Measurements from ENCODE around the gene LGSN. TPM values are rescaled to one million over a fixed set of nuclear protein-coding genes. Genes with fewer than 3 reads are reported as not detected.

LGSN gene
- total and polyA plus RNA-seq, 12 donors: 0.03 to 1.3 (median 0.11) TPM; not detected in 8

GRCh38 chr6:63259153-63259552, 60.6 kb downstream of the LGSN start:
- no peaks in the 10 kb centered on the region for H3K36me3 ChIP-seq (replicated peaks in 1 of 2)
- intact Hi-C loops (cut with DNase I): no loop called here
- no peak overlapping the region for H3K4me3 ChIP-seq
- no peaks in the 10 kb centered on the region for H3K27me3 ChIP-seq
- no peaks in the 10 kb centered on the region for H3K9me3 ChIP-seq (replicated peaks in 1 of 3)
- TF ChIP-seq CTCF (IDR thresholded peaks at IDR 0.05) (no peak), POLR2A (IDR thresholded peaks at IDR 0.05) (no peak)
- H3K4me1 ChIP-seq (replicated peaks in 1 of 2): no peaks in the 10 kb centered on the region
- DNase-seq: no peak
- no peak overlapping the region for H3K27ac ChIP-seq

DNA sequence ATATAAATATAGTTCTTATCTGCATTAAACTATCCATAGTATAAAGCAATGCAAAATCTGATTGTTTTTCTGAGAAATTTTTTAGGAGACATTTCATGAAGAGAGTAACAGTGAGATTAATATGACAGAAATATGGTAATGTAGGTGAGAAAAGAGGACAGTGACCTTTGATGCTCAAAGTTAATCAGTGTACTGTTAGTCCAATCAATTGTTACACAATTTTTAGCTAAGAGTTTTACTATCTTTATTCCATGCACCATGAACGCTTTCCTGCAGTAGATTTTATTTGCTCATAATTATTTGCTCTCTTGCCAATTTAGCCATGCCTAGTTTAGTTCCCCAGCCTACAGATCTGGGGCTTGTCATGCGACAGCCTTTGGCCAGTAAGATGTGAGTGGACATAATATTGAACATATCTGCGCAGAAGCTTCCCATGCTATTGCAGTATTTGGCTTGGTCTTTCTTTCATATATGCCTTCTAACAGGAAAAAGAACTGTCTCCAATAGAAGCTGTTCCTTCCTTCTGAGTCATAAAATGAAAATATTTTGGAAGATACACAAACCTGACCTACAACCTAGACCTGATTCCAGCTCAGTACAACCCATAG, 69.8 kb downstream of the LGSN start:
- DNase-seq: no peak

DNA sequence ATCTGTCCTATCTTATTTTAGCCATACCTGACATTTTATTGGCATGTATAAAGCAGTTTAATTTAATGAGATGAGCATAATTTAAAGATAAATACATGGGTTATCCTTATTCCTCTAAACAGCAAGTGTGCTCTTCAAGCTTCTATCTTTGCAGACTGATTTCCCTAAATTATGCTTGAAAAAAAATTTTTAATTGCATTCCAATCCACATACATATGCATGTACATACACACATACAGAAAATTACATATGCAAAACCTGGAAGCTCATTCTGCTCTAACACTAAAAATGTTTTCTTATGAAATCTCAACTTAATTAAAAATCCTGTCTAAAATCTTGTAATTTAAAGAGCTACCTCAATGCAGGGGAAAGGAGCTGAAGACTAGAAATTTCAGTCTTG, 73.2 kb downstream of the LGSN start:
- no peaks in the 10 kb centered on the region for H3K4me1 ChIP-seq (replicated peaks in 1 of 2)
- H3K9me3 ChIP-seq (replicated peaks in 1 of 3): no peaks in the 10 kb centered on the region
- no peaks in the 10 kb centered on the region for H3K36me3 ChIP-seq (replicated peaks in 1 of 2)
- H3K27me3 ChIP-seq: no peaks in the 10 kb centered on the region
- no peak for TF ChIP-seq CTCF (IDR thresholded peaks at IDR 0.05)
- no peak for TF ChIP-seq POLR2A (IDR thresholded peaks at IDR 0.05)
- H3K27ac ChIP-seq: no peak overlapping the region
- H3K4me3 ChIP-seq: no peak overlapping the region
- DNase-seq: no peak
- intact Hi-C loops (cut with DNase I): no loop called here

More for the DNA sequence above, 69.8 kb downstream of the LGSN start:
- 81 to 91% (median 83%) methylated on average over 3 of the region's 3 CpGs for WGBS, 4 donors
- Histone ChIP-seq H3K9me3 (replicated peaks in 1 of 3) (no peaks in the 10 kb centered on the region), H3K27me3 (no peaks in the 10 kb centered on the region), H3K4me1 (replicated peaks in 1 of 2) (no peaks in the 10 kb centered on the region), H3K27ac (no peak overlapping the region), H3K4me3 (no peak overlapping the region), H3K36me3 (replicated peaks in 1 of 2) (no peaks in the 10 kb centered on the region)
- intact Hi-C loops (cut with DNase I): no loop called here
- TF ChIP-seq CTCF (IDR thresholded peaks at IDR 0.05) (no peak), POLR2A (IDR thresholded peaks at IDR 0.05) (no peak)

- 75 to 83% (median 78%) methylated on average over 1 of the region's 1 CpG for WGBS, 4 donors
- TF ChIP-seq POLR2A (IDR thresholded peaks at IDR 0.05) (no peak), CTCF (IDR thresholded peaks at IDR 0.05) (no peak)
- intact Hi-C loops (cut with DNase I): no loop called here
- Histone ChIP-seq H3K27ac (no peak overlapping the region), H3K4me1 (replicated peaks in 1 of 2) (no peaks in the 10 kb centered on the region), H3K27me3 (no peaks in the 10 kb centered on the region), H3K4me3 (no peak overlapping the region), H3K36me3 (replicated peaks in 1 of 2) (no peaks in the 10 kb centered on the region), H3K9me3 (replicated peaks in 1 of 3) (no peaks in the 10 kb centered on the region)
- no peak for DNase-seq
Observed at GRCh38 chr6:63245909-63246308, 73.9 kb downstream of the LGSN start.
